HCT116 (cell line): ENCODE measurements around the gene WDR20.

Experiments
- POLR2A ChIP-seq: IDR thresholded peaks from 2 replicates; pipeline ENCODE4 v1.7.0; 2011; ENCODE audit warnings: borderline replicate concordance; ENCODE audit not compliant: insufficient read depth, insufficient read length; ENCODE audit errors: extremely low read depth
- RAD21 ChIP-seq: IDR thresholded peaks from 2 replicates; pipeline ENCODE4 v1.6.1; 2012; ENCODE audit warnings: low read depth, mild to moderate bottlenecking

DNA sequence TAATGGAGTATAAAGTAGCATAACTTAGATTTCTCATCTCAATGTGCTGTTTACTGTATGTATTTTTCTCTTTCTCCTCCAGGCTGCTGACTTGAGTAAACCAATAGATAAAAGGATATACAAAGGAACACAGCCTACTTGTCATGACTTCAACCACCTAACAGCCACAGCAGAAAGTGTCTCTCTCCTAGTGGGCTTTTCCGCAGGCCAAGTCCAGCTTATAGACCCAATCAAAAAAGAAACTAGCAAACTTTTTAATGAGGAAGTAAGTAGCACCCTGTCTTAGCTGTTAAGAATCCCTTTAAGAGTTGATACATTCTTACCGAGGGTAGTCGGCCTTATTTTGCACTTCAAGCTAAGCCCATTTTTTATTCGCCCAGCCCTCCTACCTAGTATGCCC is 55.2 kb downstream of the WDR20 start:
- TF ChIP-seq RAD21 (no peak), POLR2A (no peak)
